HFF-Myc (cell line): Measurements from ENCODE around the gene RNLS.

ENCODE experiments used
- DNase-seq: peaks from one replicate; pipeline ENCODE4 v3.0.0-alpha.2; 2011; ENCODE audit warnings: low read depth; ENCODE audit errors: extremely low read depth
- H3K4me3 ChIP-seq: replicated peaks from 2 replicates; pipeline ENCODE4 v1.5.1; 2011; ENCODE audit warnings: low read depth, mild to moderate bottlenecking, control low read depth, low read length
- CTCF ChIP-seq: IDR thresholded peaks from 2 replicates; pipeline ENCODE4 v1.5.1; 2012; ENCODE audit warnings: mild to moderate bottlenecking, low read depth, low read length, control low read depth; ENCODE audit errors: missing control alignments

The RNLS gene

DNA sequence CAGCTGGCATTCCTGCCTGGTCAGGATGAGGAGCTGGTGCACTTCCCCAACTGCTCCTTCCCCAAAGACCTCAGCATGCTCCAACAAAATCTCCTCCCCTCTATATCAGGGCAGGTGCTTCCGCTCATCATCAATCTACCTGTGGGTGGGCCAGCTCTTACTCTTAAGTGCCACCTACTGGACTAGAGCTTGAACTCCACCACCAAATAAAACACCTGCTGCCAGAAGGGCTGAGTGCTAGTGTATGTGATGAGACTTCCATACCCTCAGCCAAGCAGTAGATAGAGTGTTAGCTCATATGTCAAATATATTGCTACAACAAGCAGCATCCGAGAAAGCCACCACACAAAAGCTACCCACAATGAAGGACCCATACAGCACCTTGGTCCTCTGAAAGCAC, 264.3 kb downstream of the RNLS start:
- no peak overlapping the region for H3K4me3 ChIP-seq
- peak; percentile 21 for TF ChIP-seq CTCF
- DNase-seq = no peak

- no peak overlapping the region for H3K4me3 ChIP-seq
- no peak for TF ChIP-seq CTCF
- DNase-seq = no peak
Observed at GRCh38 chr10:88317099-88317498, 266.0 kb downstream of the RNLS start.

GRCh38 chr10:88316292-88316861, 266.7 kb downstream of the RNLS start:
- no peak overlapping the region for H3K4me3 ChIP-seq
- TF ChIP-seq CTCF = no peak
- no peak for DNase-seq

GRCh38 chr10:88315755-88316154, 267.4 kb downstream of the RNLS start:
- no peak for DNase-seq
- TF ChIP-seq CTCF = no peak

GRCh38 chr10:88314362-88314761, 268.8 kb downstream of the RNLS start:
- H3K4me3 ChIP-seq = no peak overlapping the region
- no peak for TF ChIP-seq CTCF

More at GRCh38 chr10:88315755-88316154, 267.4 kb downstream of the RNLS start:
- no peak overlapping the region for H3K4me3 ChIP-seq

DNA sequence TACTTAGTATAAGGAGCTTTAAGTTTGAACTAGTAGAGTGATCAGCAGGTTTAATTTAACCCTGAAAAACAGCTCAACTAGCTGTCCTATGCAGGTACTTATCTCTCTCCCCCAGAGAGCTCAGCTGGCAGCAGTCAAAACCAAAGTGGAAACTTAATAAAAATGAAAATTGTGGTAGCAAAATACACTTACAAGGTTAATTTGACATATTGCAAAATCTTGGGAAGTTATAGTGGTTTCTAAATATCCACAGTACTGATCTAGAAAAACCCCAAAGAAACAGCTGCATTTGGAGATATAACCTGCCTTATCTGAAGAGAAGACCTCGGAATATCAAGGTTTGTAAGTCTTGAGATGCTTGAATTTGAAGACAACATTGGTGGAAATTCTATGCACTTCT, 269.2 kb downstream of the RNLS start:
- DNase-seq = no peak
- no peak overlapping the region for H3K4me3 ChIP-seq

More at GRCh38 chr10:88314362-88314761, 268.8 kb downstream of the RNLS start:
- DNase-seq = no peak

More for the DNA sequence above, 269.2 kb downstream of the RNLS start:
- no peak for TF ChIP-seq CTCF
